AG04449 (cell line): ENCODE results near the gene LRP8.

Experiments used
- CTCF ChIA-PET: fragments of 350-600 bp; formaldehyde crosslinking; extraction: SDS; loops from one replicate; lab custom pipeline; 2021; ENCODE audit warnings: antibody characterized with exemption; lab: Yijun Ruan, JAX
- POLR2A ChIA-PET: fragments of 400-600, 350-600 bp; formaldehyde crosslinking; extraction: SDS; loops from one replicate; lab custom pipeline; 2020; ENCODE audit warnings: antibody characterized with exemption, inconsistent platforms; lab: Yijun Ruan, JAX
- DNase-seq: peaks from one replicate; pipeline ENCODE4 v3.0.0-alpha.2; 2010; ENCODE audit warnings: low read depth, low spot score
- H3K4me3 ChIP-seq: 2 replicates; pipeline ENCODE4 v1.5.1; 2011; ENCODE audit warnings: low read depth, mild to moderate bottlenecking, control low read depth, low read length
- TF ChIP-seq, protein P1 (sequence below): IDR thresholded peaks from one replicate; pipeline ENCODE4 v1.5.1; 2011; ENCODE audit warnings: mild to moderate bottlenecking, moderate library complexity, low read length, control low read depth, inconsistent platforms; ENCODE audit not compliant: insufficient read depth; ENCODE audit errors: missing control alignments

LRP8 gene

DNA sequence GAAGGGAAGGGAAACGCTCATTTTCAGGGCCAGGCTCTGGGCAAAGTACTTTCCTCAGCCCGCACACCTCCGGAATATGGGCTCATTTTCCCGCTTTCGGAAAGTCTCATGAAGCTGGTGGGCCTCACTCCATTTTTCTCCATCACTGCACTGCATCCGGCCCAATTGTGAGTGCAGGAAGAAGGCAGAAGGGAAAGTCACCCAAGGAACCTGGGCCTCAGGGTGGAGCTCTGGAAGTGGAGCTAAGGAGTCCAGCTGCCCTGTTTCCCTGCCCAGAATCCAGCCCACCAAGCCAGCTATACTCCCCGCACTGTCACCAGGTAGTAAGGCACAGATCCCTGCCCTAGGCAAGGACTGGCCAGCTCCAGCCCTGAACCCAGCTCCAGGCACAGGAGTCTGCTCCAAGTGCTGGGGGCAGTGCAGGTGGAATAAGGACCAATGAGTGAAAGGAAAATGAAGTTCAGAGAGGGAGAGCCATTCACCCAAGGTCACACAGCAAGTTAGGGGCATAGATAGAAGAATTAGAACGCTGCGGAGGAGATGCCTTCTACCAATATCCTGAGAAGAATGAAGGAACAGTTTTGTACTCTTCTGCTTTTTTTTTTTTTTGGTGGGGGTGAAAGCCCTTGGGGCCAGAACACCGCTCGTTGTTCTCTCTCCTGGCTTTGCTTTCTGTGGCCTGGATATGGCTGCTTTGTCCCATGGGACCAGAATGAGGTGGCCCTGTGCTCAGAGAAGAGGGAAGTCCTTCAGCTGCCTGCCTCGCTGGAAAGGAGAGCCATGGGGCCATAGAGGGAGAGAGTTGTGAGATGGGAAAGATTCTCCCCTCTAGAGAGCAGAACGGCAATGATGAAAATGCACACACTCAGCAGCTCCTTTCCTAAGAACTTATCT lies 10.0 kb downstream of the LRP8 start:
- TF ChIP-seq, protein P1, sequence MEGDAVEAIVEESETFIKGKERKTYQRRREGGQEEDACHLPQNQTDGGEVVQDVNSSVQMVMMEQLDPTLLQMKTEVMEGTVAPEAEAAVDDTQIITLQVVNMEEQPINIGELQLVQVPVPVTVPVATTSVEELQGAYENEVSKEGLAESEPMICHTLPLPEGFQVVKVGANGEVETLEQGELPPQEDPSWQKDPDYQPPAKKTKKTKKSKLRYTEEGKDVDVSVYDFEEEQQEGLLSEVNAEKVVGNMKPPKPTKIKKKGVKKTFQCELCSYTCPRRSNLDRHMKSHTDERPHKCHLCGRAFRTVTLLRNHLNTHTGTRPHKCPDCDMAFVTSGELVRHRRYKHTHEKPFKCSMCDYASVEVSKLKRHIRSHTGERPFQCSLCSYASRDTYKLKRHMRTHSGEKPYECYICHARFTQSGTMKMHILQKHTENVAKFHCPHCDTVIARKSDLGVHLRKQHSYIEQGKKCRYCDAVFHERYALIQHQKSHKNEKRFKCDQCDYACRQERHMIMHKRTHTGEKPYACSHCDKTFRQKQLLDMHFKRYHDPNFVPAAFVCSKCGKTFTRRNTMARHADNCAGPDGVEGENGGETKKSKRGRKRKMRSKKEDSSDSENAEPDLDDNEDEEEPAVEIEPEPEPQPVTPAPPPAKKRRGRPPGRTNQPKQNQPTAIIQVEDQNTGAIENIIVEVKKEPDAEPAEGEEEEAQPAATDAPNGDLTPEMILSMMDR, result no peak

DNA sequence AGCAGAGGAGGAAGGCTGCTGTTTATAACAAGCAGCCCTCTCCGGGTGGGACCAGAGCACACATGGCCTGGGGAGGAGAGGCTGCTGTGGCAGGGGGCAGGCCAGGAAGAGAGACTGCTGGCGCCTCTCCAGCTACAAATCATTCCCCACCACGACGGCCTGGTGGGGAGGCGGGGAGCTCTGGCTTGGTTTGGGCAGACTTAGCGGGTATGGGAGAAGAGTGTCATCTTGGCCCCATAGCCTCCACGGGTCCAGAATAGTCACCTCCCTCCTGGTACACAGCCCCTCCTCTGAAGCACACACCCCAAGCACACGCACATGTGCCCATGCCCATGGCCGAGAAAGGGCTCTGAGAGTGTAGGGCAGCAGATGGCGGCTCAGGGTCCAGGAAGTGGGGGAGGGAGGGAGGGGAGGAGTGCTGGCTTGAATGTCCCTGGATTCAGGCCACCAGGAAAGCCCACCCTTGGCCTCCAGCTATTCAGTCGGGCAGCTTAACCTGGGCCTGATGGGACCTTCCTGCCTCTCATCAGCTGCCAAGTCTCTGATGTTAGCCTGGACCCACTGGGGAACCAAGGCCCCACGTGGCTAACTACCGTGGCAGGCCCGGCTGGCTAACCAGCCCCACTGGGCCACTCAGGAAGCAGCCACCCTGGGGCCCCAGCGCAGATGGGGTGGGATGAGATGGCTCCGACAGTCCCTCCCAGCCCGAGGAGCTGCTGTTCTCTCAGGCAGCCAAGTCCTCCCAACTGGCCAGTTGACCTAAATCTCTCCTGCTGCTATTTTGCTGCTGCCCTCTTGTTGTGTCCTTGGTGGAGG lies 10.9 kb downstream of the LRP8 start:
- ChIA-PET POLR2A (no interaction called here), CTCF (interaction anchor here (1.6 to 3.4 kb wide), 3 partner anchors 38 to 78 kb away, joined by 3 to 11 read pairs (median 4); no protein-coding TSS in a partner anchor)
- DNase-seq, result no peak
- TF ChIP-seq, protein P1, result no peak
- no peak overlapping the region for H3K4me3 ChIP-seq

More for the DNA sequence above, 10.0 kb downstream of the LRP8 start:
- ChIA-PET POLR2A (no interaction called here), CTCF (interaction anchor here (1.1 to 3.4 kb wide), 3 partner anchors 31 to 73 kb away, joined by 3 to 11 read pairs (median 4); no protein-coding TSS in a partner anchor)
- no peak for DNase-seq
- no peak overlapping the region for H3K4me3 ChIP-seq

GRCh38 chr1:53316424-53316765 lies 11.5 kb downstream of the LRP8 start:
- ChIA-PET CTCF (interaction anchor here (0.7 to 1.7 kb wide), 3 partner anchors 9 to 78 kb away, joined by 3 to 4 read pairs (median 3); no protein-coding TSS in a partner anchor), POLR2A (no interaction called here)
- TF ChIP-seq, protein P1, result no peak
- no peak overlapping the region for H3K4me3 ChIP-seq
- no peak for DNase-seq

- no peak for DNase-seq
- ChIA-PET CTCF (interaction anchor here (0.7 to 1.7 kb wide), 3 partner anchors 10 to 79 kb away, joined by 3 to 4 read pairs (median 3); no protein-coding TSS in a partner anchor), POLR2A (no interaction called here)
- TF ChIP-seq, protein P1, result peak; percentile 10
- no peak overlapping the region for H3K4me3 ChIP-seq
These were observed 12.1 kb downstream of the LRP8 start for GRCh38 chr1:53315456-53316423.

DNA sequence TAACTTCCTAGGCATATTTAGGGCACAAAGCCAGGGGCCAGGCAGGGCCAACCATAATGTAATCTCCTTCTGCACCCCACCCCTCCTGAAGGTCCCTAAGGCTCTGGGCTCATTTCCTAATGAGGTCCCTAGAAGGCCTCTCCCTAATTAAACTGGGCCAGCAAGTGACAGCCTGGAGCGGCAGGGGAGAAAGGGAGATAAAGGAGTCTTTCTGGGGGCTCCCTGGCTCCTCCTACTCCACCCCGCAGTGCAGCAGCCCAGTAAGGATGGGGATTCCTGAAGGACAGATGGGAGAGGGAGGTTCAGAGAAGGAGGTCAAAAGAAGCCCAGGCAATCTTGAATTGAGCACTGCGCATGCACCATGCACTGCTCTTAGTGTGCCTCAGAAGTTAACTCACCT lies 12.8 kb downstream of the LRP8 start:
- CTCF ChIA-PET, result no interaction called here
- TF ChIP-seq, protein P1, result no peak
- no peak for DNase-seq
- POLR2A ChIA-PET, result no interaction called here
- no peak overlapping the region for H3K4me3 ChIP-seq
